A549 (cell line): ENCODE measurements around the gene SIX2.

Experiments used
- BHLHE40 ChIP-seq: IDR thresholded peaks from 2 replicates; pipeline ENCODE4 v1.6.1; 2012; ENCODE audit warnings: low read depth, low read length, inconsistent platforms
- POLR2AphosphoS2 ChIP-seq: conservative IDR thresholded peaks from 2 replicates; pipeline ENCODE4 v1.6.1; 2012; ENCODE audit warnings: low read length, improper control_type of control experiment, inconsistent platforms

DNA sequence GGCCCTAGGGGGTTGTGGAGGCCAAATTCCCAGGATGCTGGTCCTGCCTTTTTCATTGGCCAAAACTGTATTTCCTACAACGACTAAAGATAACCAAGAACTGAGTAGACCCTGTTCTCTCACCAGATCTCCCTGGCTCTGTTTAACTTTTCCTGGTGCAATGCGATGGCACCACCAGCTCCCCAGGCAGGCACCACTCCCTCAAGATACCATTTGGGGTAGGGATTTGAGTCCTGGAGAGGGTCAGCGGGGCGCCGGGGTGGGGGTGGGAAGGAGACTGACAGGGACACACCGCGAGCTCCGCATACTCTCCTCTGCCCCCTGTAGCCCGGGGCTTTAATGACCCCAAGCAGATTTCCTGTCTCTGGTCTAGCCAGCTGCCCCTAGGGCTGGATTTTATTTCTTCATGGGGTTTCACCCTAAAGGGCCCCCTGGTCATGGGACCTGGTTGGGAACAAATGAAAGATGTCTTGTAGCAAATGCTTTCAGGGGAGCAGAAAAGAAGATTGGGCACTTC lies 7.3 kb downstream of the SIX2 start:
- no peak for TF ChIP-seq BHLHE40
- TF ChIP-seq POLR2AphosphoS2: no peak
